Liver (tissue), 3 donors: ENCODE data around the gene MDC1.

ENCODE experiments used
- GABPA ChIP-seq, 2 donors: IDR thresholded peaks in 1 of 2; conservative IDR thresholded peaks in 1 of 2; 2 replicates each; pipeline ENCODE4 v1.6.1; 2016; ENCODE audit warnings: antibody characterized with exemption in 2 of 2, mild to moderate bottlenecking in 1 of 2, moderate library complexity in 1 of 2
- HNF4A ChIP-seq, 2 donors: conservative IDR thresholded peaks; 2 replicates each; pipeline ENCODE4 v1.6.1; 2016; ENCODE audit warnings: antibody characterized with exemption in 2 of 2, mild to moderate bottlenecking in 2 of 2
- HNF4G ChIP-seq: IDR thresholded peaks from 2 replicates; pipeline ENCODE4 v1.6.1; 2016; ENCODE audit warnings: antibody characterized with exemption
- JUND ChIP-seq, 2 donors: IDR thresholded peaks; 2 replicates each; pipeline ENCODE4 v1.6.1; 2016; ENCODE audit warnings: antibody characterized with exemption in 2 of 2
- RAD21 ChIP-seq, 2 donors: IDR thresholded peaks; 2 replicates each; pipeline ENCODE4 v1.6.1; 2016; ENCODE audit warnings: antibody characterized with exemption in 2 of 2, mild to moderate bottlenecking in 2 of 2
- SP1 ChIP-seq: IDR thresholded peaks from 2 replicates; pipeline ENCODE4 v1.6.1; 2018; ENCODE audit warnings: antibody characterized with exemption, mild to moderate bottlenecking
- TAF1 ChIP-seq: conservative IDR thresholded peaks from 2 replicates; pipeline ENCODE4 v1.6.1; 2016; ENCODE audit warnings: antibody characterized with exemption, mild to moderate bottlenecking
- YY1 ChIP-seq: IDR thresholded peaks from 2 replicates; pipeline ENCODE4 v1.6.1; 2016; ENCODE audit warnings: antibody characterized with exemption, mild to moderate bottlenecking
- TF ChIP-seq, protein P1 (sequence below): fragments of 150-350 bp; IDR thresholded peaks from 2 replicates; pipeline ENCODE4 v1.5.1; 2017; ENCODE audit warnings: improper control_type of control experiment, low read depth, low read length; ENCODE audit not compliant: missing input control
- TF ChIP-seq, protein P2 (sequence below): IDR thresholded peaks from 2 replicates; pipeline ENCODE4 v1.6.1; 2016; ENCODE audit warnings: antibody characterized with exemption
- TF ChIP-seq, protein P3 (sequence below): IDR thresholded peaks from 2 replicates; pipeline ENCODE4 v1.6.1; 2016; ENCODE audit warnings: antibody characterized with exemption
- donor health status: healthy.
- donor health status: healthy.

DNA sequence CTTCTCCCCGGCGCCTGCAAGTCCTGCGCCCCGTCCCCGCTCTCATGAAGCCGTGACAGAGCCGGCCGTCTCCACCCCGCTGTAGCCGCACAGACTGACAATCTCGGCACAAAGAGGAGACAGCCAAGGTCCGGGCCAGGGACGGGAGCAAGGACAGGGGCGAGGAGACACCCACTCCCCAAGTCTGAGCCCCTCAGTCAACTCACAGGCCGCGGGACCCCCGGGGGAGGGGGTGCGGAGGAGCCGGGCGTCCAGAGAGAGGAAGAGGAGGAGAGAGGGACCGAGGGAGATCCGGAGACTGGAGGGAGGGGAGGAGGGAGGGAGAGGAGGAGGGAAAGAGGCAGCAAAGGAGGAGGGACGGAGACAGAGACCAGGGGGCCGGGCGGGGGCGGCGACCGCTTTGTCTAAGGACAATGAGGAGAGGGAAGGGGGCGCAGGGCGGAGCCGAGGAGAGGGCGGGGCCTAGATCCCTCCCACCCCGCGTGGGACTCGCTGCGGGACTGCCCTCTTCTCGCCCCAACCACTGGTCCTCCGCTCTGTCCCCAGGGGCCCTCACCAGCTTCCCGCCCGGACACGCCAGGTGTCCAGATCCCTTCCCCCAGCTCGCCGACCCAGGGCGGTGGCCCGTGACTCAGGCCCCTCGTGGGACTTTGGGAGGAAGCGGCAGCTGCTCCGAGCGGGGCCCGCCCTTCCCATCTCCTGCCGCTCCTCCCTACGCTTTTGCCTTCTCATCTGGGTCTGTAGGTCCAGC is 30.0 kb downstream of the MDC1 start:
- TF ChIP-seq, protein P1, sequence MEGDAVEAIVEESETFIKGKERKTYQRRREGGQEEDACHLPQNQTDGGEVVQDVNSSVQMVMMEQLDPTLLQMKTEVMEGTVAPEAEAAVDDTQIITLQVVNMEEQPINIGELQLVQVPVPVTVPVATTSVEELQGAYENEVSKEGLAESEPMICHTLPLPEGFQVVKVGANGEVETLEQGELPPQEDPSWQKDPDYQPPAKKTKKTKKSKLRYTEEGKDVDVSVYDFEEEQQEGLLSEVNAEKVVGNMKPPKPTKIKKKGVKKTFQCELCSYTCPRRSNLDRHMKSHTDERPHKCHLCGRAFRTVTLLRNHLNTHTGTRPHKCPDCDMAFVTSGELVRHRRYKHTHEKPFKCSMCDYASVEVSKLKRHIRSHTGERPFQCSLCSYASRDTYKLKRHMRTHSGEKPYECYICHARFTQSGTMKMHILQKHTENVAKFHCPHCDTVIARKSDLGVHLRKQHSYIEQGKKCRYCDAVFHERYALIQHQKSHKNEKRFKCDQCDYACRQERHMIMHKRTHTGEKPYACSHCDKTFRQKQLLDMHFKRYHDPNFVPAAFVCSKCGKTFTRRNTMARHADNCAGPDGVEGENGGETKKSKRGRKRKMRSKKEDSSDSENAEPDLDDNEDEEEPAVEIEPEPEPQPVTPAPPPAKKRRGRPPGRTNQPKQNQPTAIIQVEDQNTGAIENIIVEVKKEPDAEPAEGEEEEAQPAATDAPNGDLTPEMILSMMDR, result no peak
- TF ChIP-seq JUND (IDR thresholded peaks at IDR 0.05) (no peak), RAD21 (IDR thresholded peaks at IDR 0.05) (no peak), GABPA (IDR thresholded peaks at IDR 0.05 in 1 of 2, conservative IDR thresholded peaks at IDR 0.05 in 1 of 2) (no peak), TAF1 (no peak), YY1 (peak; percentile 9), HNF4G (no peak), HNF4A (conservative IDR thresholded peaks at IDR 0.05) (no peak), SP1 (peak; percentile 46)
- TF ChIP-seq, protein P2, sequence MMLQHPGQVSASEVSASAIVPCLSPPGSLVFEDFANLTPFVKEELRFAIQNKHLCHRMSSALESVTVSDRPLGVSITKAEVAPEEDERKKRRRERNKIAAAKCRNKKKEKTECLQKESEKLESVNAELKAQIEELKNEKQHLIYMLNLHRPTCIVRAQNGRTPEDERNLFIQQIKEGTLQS, result no peak
- TF ChIP-seq, protein P3, sequence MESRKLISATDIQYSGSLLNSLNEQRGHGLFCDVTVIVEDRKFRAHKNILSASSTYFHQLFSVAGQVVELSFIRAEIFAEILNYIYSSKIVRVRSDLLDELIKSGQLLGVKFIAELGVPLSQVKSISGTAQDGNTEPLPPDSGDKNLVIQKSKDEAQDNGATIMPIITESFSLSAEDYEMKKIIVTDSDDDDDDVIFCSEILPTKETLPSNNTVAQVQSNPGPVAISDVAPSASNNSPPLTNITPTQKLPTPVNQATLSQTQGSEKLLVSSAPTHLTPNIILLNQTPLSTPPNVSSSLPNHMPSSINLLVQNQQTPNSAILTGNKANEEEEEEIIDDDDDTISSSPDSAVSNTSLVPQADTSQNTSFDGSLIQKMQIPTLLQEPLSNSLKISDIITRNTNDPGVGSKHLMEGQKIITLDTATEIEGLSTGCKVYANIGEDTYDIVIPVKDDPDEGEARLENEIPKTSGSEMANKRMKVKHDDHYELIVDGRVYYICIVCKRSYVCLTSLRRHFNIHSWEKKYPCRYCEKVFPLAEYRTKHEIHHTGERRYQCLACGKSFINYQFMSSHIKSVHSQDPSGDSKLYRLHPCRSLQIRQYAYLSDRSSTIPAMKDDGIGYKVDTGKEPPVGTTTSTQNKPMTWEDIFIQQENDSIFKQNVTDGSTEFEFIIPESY, result no peak
